Kidney capillary endothelial cell (primary cell): Measurements from ENCODE around the gene THADA.
"Not testable (repeated sequence)": the region's sequence is repeated elsewhere in the genome, so short reads cannot be mapped to it uniquely, and the experiment has no call there.

Experiments used
- DNase-seq: peaks from one replicate; pipeline ENCODE4 v3.0.0-alpha.2; 2018; ENCODE audit warnings: low spot score

Gene THADA

GRCh38 chr2:43595603-43596412 lies at the start of gene THADA:
Gene THADA (minus strand): TSS chr2:43596038. CDS start chr2:43592392, 3,646 bp downstream.
- DNase-seq: peak; percentile 97

- DNase-seq: no peak
Observed at GRCh38 chr2:43643680-43644079, 47.8 kb upstream of the THADA start.

- no peak for DNase-seq
Observed at GRCh38 chr2:43642363-43642762, 46.5 kb upstream of the THADA start.

GRCh38 chr2:43637030-43637803 lies 41.4 kb upstream of the THADA start, which contains the start of gene PLEKHH2:
Gene PLEKHH2 (plus strand): TSS chr2:43637260. CDS start chr2:43644674, 7,414 bp downstream.
- peak; percentile 62 for DNase-seq

GRCh38 chr2:43636621-43637020 lies 40.8 kb upstream of the THADA start:
- no peak for DNase-seq

- DNase-seq: not testable (repeated sequence)
Observed at GRCh38 chr2:43636153-43636552, 40.3 kb upstream of the THADA start.

- no peak for DNase-seq
Observed at GRCh38 chr2:43634604-43635306, 38.9 kb upstream of the THADA start.

GRCh38 chr2:43631618-43632317 lies 35.9 kb upstream of the THADA start:
- DNase-seq: no peak

- no peak for DNase-seq
Observed at GRCh38 chr2:43622931-43623451, 27.2 kb upstream of the THADA start.

GRCh38 chr2:43619511-43619910 lies 23.7 kb upstream of the THADA start:
- DNase-seq: no peak

- no peak for DNase-seq
Observed at GRCh38 chr2:43616967-43617680, 21.3 kb upstream of the THADA start.

GRCh38 chr2:43612944-43613343 lies 17.1 kb upstream of the THADA start:
- no peak for DNase-seq

GRCh38 chr2:43611987-43612894 lies 16.4 kb upstream of the THADA start:
- peak; percentile 71 for DNase-seq

- DNase-seq: no peak
Observed at GRCh38 chr2:43610361-43610760, 14.5 kb upstream of the THADA start.

- DNase-seq: peak; percentile 37
Observed at GRCh38 chr2:43609290-43609918, 13.6 kb upstream of the THADA start.

- no peak for DNase-seq
Observed at GRCh38 chr2:43605851-43606250, 10.0 kb upstream of the THADA start.

- DNase-seq: peak; percentile 35
Observed at GRCh38 chr2:43605079-43605655, 9.3 kb upstream of the THADA start.

- DNase-seq: no peak
Observed at GRCh38 chr2:43604674-43605073, 8.8 kb upstream of the THADA start.

- not testable (repeated sequence) for DNase-seq
Observed at GRCh38 chr2:43600596-43600995, 4.8 kb upstream of the THADA start.
